ENCODE data around the gene TANK. TPM values are rescaled to one million over a fixed set of nuclear protein-coding genes. Genes with fewer than 3 reads are reported as not detected.

Gene TANK
- total RNA-seq (10 to 100 TPM; 59.5 to 65.8 TPM), polyA plus RNA-seq (10 to 100 TPM; 32.7 to 43.8 (median 34.7) TPM), total RNA-seq (32.0 to 73.9 (median 58.2) reads per million in 6 experiments)

GRCh38 chr2:161160226-161161073 lies at the start of gene TANK:
TSS of gene TANK (plus strand) at chr2:161160428. CDS start at chr2:161179663, 19,235 bp downstream.
- H3K27me3 Mint-ChIP-seq = no peaks in the 10 kb centered on the region

GRCh38 chr2:161111531-161111930 lies 48.7 kb upstream of the TANK start:
- POLR2A ChIA-PET = no interaction called here
- Mint-ChIP-seq H3K4me1 (peaks cover 0 to under 1% (median 0%) of the 10 kb centered on the region in 4 donors), H3K27ac (no peak overlapping the region), H3K27me3 (peaks cover 0 to 11% (median 2%) of the 10 kb centered on the region in 5 donors), H3K36me3 (no peaks in the 10 kb centered on the region), H3K9me3 (no peaks in the 10 kb centered on the region), H3K4me3 (no peak overlapping the region)
- ATAC-seq = no peak
- DNase-seq = no peak

More at GRCh38 chr2:161160226-161161073, at the start of gene TANK:
- Mint-ChIP-seq H3K4me3 (peak within 1 kb of the TSS; percentile 96 to 100 (median 99)), H3K36me3 (peaks cover 4 to 19% (median 7%) of the 10 kb centered on the region in 3 donors), H3K9me3 (no peaks in the 10 kb centered on the region), H3K4me1 (peaks cover 12 to 66% (median 36%) of the 10 kb centered on the region in 4 donors), H3K27ac (peak within 1 kb of the TSS; percentile 97 to 99 (median 98))
- peak; percentile 90 to 92 for ATAC-seq
- POLR2A ChIA-PET = interaction anchor here (0.6 to 1.3 kb wide), 6 partner anchors 10 to 1449 kb away, joined by 3 to 4 read pairs (median 4); no protein-coding TSS in a partner anchor
- DNase-seq = peak; percentile 77 to 94 (median 88)

- peaks cover 0 to 16% (median 2%) of the 10 kb centered on the region in 5 donors for H3K27me3 Mint-ChIP-seq
- H3K36me3 Mint-ChIP-seq = no peaks in the 10 kb centered on the region
- POLR2A ChIA-PET = no interaction called here
- no peak overlapping the region for H3K27ac Mint-ChIP-seq
- no peak overlapping the region for H3K4me3 Mint-ChIP-seq
- H3K4me1 Mint-ChIP-seq = peaks cover 0 to 2% (median 0%) of the 10 kb centered on the region in 4 donors
- ATAC-seq = no peak
- no peaks in the 10 kb centered on the region for H3K9me3 Mint-ChIP-seq
- DNase-seq = no peak
Observed at GRCh38 chr2:161112908-161113307, 47.3 kb upstream of the TANK start.

- Mint-ChIP-seq H3K27ac (peak overlapping the region in 1 of 10 donors; percentile 16), H3K36me3 (no peaks in the 10 kb centered on the region), H3K27me3 (peaks cover 0 to 16% (median 2%) of the 10 kb centered on the region in 5 donors), H3K9me3 (no peaks in the 10 kb centered on the region), H3K4me1 (peaks cover 0 to 2% (median 0%) of the 10 kb centered on the region in 4 donors), H3K4me3 (no peak overlapping the region)
- POLR2A ChIA-PET = no interaction called here
- ATAC-seq = no peak
- no peak for DNase-seq
Observed at GRCh38 chr2:161113693-161114575, 46.3 kb upstream of the TANK start.

- DNase-seq (no peak), ATAC-seq (no peak)
- Mint-ChIP-seq H3K36me3 (no peaks in the 10 kb centered on the region), H3K4me1 (peaks cover 0 to 2% (median 0%) of the 10 kb centered on the region in 4 donors), H3K27me3 (peaks cover 0 to 7% (median 2%) of the 10 kb centered on the region in 5 donors), H3K4me3 (no peak overlapping the region), H3K27ac (no peak overlapping the region), H3K9me3 (no peaks in the 10 kb centered on the region)
- POLR2A ChIA-PET = no interaction called here
Observed at GRCh38 chr2:161115205-161115604, 45.0 kb upstream of the TANK start.

- POLR2A ChIA-PET = no interaction called here
- Mint-ChIP-seq H3K9me3 (no peaks in the 10 kb centered on the region), H3K4me3 (no peak overlapping the region), H3K27ac (no peak overlapping the region), H3K4me1 (peaks cover 0 to 2% (median 0%) of the 10 kb centered on the region in 4 donors), H3K27me3 (peaks cover 0 to 7% (median 2%) of the 10 kb centered on the region in 5 donors), H3K36me3 (no peaks in the 10 kb centered on the region)
- DNase-seq = no peak
- no peak for ATAC-seq
Observed at GRCh38 chr2:161115605-161116380, 44.4 kb upstream of the TANK start.

- Mint-ChIP-seq H3K4me3 (no peak overlapping the region), H3K27me3 (peaks cover 0 to 7% (median 2%) of the 10 kb centered on the region in 5 donors), H3K27ac (no peak overlapping the region), H3K36me3 (no peaks in the 10 kb centered on the region), H3K4me1 (peaks cover 0 to 2% (median 0%) of the 10 kb centered on the region in 4 donors), H3K9me3 (no peaks in the 10 kb centered on the region)
- DNase-seq = no peak
- ATAC-seq = no peak
- POLR2A ChIA-PET = no interaction called here
Observed at GRCh38 chr2:161116509-161116908, 43.7 kb upstream of the TANK start.

- DNase-seq = no peak
- Mint-ChIP-seq H3K36me3 (no peaks in the 10 kb centered on the region), H3K27ac (no peak overlapping the region), H3K4me3 (no peak overlapping the region), H3K9me3 (no peaks in the 10 kb centered on the region), H3K4me1 (peaks cover 0 to 2% (median 0%) of the 10 kb centered on the region in 4 donors), H3K27me3 (peaks cover 0 to 7% (median 2%) of the 10 kb centered on the region in 5 donors)
- ATAC-seq = no peak
- POLR2A ChIA-PET = no interaction called here
Observed at GRCh38 chr2:161117506-161117905, 42.7 kb upstream of the TANK start.

- peaks cover 0 to 7% (median 1%) of the 10 kb centered on the region in 5 donors for H3K27me3 Mint-ChIP-seq
- DNase-seq = no peak
- H3K4me3 Mint-ChIP-seq = no peak overlapping the region
- no peak for ATAC-seq
- H3K36me3 Mint-ChIP-seq = no peaks in the 10 kb centered on the region
- POLR2A ChIA-PET = no interaction called here
- no peaks in the 10 kb centered on the region for H3K9me3 Mint-ChIP-seq
- no peak overlapping the region for H3K27ac Mint-ChIP-seq
- peaks cover 0 to 12% (median 0%) of the 10 kb centered on the region in 4 donors for H3K4me1 Mint-ChIP-seq
Observed at GRCh38 chr2:161118722-161119121, 41.5 kb upstream of the TANK start.

- Mint-ChIP-seq H3K9me3 (no peaks in the 10 kb centered on the region), H3K27me3 (peaks cover 0 to 7% (median 0%) of the 10 kb centered on the region in 5 donors), H3K4me3 (no peak overlapping the region), H3K4me1 (peaks cover 0 to 17% (median 0%) of the 10 kb centered on the region in 4 donors), H3K36me3 (no peaks in the 10 kb centered on the region), H3K27ac (no peak overlapping the region)
- ATAC-seq = no peak
- no peak for DNase-seq
- POLR2A ChIA-PET = no interaction called here
Observed at GRCh38 chr2:161119483-161119882, 40.7 kb upstream of the TANK start.

GRCh38 chr2:161120775-161121174 lies 39.5 kb upstream of the TANK start:
- H3K27ac Mint-ChIP-seq = no peak overlapping the region

GRCh38 chr2:161121622-161122021 lies 38.6 kb upstream of the TANK start:
- Mint-ChIP-seq H3K27me3 (peaks cover 0 to 4% (median 0%) of the 10 kb centered on the region in 5 donors), H3K4me1 (peaks cover 0 to 18% (median 0%) of the 10 kb centered on the region in 4 donors), H3K4me3 (no peak overlapping the region), H3K9me3 (no peaks in the 10 kb centered on the region), H3K27ac (no peak overlapping the region), H3K36me3 (no peaks in the 10 kb centered on the region)
- no peak for DNase-seq
- no peak for ATAC-seq
- POLR2A ChIA-PET = no interaction called here

More at GRCh38 chr2:161120775-161121174, 39.5 kb upstream of the TANK start:
- ATAC-seq (no peak), DNase-seq (no peak)
- POLR2A ChIA-PET = no interaction called here
- Mint-ChIP-seq H3K9me3 (no peaks in the 10 kb centered on the region), H3K36me3 (no peaks in the 10 kb centered on the region), H3K4me1 (peaks cover 0 to 19% (median 0%) of the 10 kb centered on the region in 4 donors), H3K4me3 (no peak overlapping the region), H3K27me3 (peaks cover 0 to 7% (median 0%) of the 10 kb centered on the region in 5 donors)
